Fibroblast of upper back skin (primary cell): ENCODE measurements around the gene RETREG2.

ENCODE experiments used
- DNase-seq: peaks from one replicate; pipeline ENCODE4 v3.0.0-alpha.2; 2013

RETREG2 gene

GRCh38 chr2:219177552-219178376, at the start of gene RETREG2:
TSS of gene RETREG2 (plus strand) at chr2:219178275. CDS start at chr2:219178353, 78 bp downstream.
- peak; percentile 85 for DNase-seq

GRCh38 chr2:219128396-219128795, 49.7 kb upstream of the RETREG2 start:
- DNase-seq: no peak

- no peak for DNase-seq
Observed at GRCh38 chr2:219129589-219129988, 48.5 kb upstream of the RETREG2 start.

GRCh38 chr2:219131327-219131726, 46.7 kb upstream of the RETREG2 start:
- no peak for DNase-seq

GRCh38 chr2:219131744-219132143, 46.3 kb upstream of the RETREG2 start:
- no peak for DNase-seq

- DNase-seq: no peak
Observed at GRCh38 chr2:219133976-219134375, 44.1 kb upstream of the RETREG2 start.

- DNase-seq: no peak
Observed at GRCh38 chr2:219140722-219141121, 37.4 kb upstream of the RETREG2 start.

GRCh38 chr2:219142329-219142728, 35.7 kb upstream of the RETREG2 start:
- peak; percentile 59 for DNase-seq

GRCh38 chr2:219149667-219150066, 28.4 kb upstream of the RETREG2 start:
- no peak for DNase-seq

- peak; percentile 74 for DNase-seq
Observed at GRCh38 chr2:219155054-219155644, 22.9 kb upstream of the RETREG2 start.

GRCh38 chr2:219157396-219157795, 20.7 kb upstream of the RETREG2 start:
- no peak for DNase-seq

- DNase-seq: no peak
Observed at GRCh38 chr2:219158025-219158424, 20.1 kb upstream of the RETREG2 start.

GRCh38 chr2:219158586-219158985, 19.5 kb upstream of the RETREG2 start:
- DNase-seq: peak; percentile 58

- no peak for DNase-seq
Observed at GRCh38 chr2:219159771-219160185, 18.3 kb upstream of the RETREG2 start.

- DNase-seq: peak; percentile 94
Observed at GRCh38 chr2:219160186-219161017, 17.7 kb upstream of the RETREG2 start, which contains the start of gene NHEJ1. TSS of gene NHEJ1 (minus strand) at chr2:219160815. CDS start at chr2:219158362, 2,453 bp downstream.

- no peak for DNase-seq
Observed at GRCh38 chr2:219161097-219161496, 17.0 kb upstream of the RETREG2 start.

GRCh38 chr2:219163156-219163555, 14.9 kb upstream of the RETREG2 start:
- DNase-seq: no peak

- no peak for DNase-seq
Observed at GRCh38 chr2:219165058-219165911, 12.8 kb upstream of the RETREG2 start.

- no peak for DNase-seq
Observed at GRCh38 chr2:219167997-219168396, 10.1 kb upstream of the RETREG2 start.

GRCh38 chr2:219168526-219168925, 9.5 kb upstream of the RETREG2 start:
- DNase-seq: no peak

GRCh38 chr2:219168932-219169331, 9.1 kb upstream of the RETREG2 start:
- no peak for DNase-seq

- no peak for DNase-seq
Observed at GRCh38 chr2:219169930-219170654, 8.0 kb upstream of the RETREG2 start, which contains the start of gene SLC23A3. TSS of gene SLC23A3 (minus strand) at chr2:219170029. CDS start at chr2:219169984, 45 bp downstream.
